ENCODE data around the gene RBBP5.

GRCh38 chr1:205072286-205072685 lies 49.5 kb downstream of the RBBP5 start:
- TF ChIP-seq POLR2AphosphoS5 (IDR thresholded peaks at IDR 0.05; ENCODE audit: low read depth) (no peak), CTCF (IDR thresholded peaks at IDR 0.05; ENCODE audit: insufficient read depth, low read length) (no peak), SPI1 (IDR thresholded peaks at IDR 0.05; ENCODE audit: borderline replicate concordance, low read depth) (no peak), GABPA (IDR thresholded peaks at IDR 0.05; ENCODE audit: low read depth) (no peak), REST (IDR thresholded peaks at IDR 0.05; ENCODE audit: insufficient replicate concordance, low read depth) (no peak)
